NCI-H2107 (cell line): ENCODE measurements around the gene CARD6.
"Not testable (repeated sequence)": the region's sequence is repeated elsewhere in the genome, so short reads cannot be mapped to it uniquely, and the experiment has no call there.

Experiments used
- DNase-seq: peaks from one replicate; lab custom pipeline; 2025; lab: John Stamatoyannopoulos, UW

Gene CARD6

GRCh38 chr5:40875958-40876357, 34.8 kb downstream of the CARD6 start:
- DNase-seq, result no peak

DNA sequence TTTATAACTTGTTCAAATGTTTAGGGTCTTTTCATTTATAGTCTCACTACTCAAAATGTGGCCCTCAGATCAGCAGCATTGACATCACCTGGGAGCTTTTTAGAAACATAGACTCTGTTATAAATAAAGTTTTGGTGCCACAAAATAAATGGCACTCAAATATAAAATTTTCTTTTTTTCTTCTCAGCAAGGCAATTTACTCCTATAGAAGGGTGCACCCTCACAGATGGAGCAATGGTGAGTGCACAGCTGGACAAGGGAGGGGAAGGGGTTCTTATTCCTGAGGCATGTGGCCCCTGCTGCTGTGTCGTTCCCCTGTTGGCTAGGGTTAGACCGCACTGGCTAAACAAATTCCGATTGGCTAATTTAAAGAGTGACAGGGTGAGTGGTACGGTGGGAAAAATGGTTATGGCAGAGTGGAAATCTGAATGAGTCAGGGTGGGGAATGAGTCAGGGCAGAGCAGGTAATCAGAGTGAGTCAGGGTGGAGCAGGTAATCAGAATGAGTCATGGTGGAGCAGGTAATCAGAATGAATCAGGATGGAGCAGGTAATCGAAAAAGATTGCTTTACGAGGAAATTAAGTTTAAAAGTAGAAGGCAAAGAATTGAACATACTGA, 36.3 kb downstream of the CARD6 start:
- no peak for DNase-seq

DNA sequence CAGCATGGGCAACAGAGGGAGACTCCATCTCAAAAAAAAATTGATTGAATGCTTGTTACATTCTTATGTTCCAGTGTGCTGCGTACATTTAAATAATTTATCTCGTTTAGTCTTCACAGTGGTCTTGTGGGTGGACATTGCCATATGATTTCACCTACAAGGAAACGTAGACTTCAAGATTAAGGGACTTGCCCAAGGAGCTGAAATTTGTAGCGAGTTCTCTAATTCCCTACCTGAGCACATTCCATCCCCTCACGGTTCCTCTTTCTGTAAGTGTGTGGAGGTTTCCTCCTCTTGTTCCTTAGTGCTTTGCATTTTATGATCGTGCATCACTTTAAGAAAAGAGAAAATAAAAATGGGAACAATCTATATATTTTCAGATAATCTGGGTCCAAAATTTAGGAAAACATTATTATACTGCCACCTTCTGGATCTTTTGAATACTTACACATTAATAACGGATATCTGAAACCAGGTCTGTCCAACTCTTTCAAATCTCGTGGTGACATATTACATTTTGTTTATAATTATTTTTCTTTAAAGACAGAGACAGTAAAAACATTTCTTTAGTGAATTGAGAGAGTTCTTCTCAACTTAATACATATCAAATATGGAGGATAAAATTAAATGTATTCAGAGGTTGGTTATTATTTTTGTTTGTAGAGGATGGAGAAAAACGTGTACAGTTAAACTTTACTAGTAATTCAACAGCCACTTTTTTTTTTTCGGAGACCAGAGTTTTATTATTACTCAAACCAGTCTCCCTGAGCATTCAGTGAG, 38.2 kb downstream of the CARD6 start:
- peak; percentile 2 for DNase-seq

GRCh38 chr5:40882291-40882690, 41.1 kb downstream of the CARD6 start:
- no peak for DNase-seq

- DNase-seq, result not testable (repeated sequence)
These were observed 41.9 kb downstream of the CARD6 start for GRCh38 chr5:40883051-40883450.

DNA sequence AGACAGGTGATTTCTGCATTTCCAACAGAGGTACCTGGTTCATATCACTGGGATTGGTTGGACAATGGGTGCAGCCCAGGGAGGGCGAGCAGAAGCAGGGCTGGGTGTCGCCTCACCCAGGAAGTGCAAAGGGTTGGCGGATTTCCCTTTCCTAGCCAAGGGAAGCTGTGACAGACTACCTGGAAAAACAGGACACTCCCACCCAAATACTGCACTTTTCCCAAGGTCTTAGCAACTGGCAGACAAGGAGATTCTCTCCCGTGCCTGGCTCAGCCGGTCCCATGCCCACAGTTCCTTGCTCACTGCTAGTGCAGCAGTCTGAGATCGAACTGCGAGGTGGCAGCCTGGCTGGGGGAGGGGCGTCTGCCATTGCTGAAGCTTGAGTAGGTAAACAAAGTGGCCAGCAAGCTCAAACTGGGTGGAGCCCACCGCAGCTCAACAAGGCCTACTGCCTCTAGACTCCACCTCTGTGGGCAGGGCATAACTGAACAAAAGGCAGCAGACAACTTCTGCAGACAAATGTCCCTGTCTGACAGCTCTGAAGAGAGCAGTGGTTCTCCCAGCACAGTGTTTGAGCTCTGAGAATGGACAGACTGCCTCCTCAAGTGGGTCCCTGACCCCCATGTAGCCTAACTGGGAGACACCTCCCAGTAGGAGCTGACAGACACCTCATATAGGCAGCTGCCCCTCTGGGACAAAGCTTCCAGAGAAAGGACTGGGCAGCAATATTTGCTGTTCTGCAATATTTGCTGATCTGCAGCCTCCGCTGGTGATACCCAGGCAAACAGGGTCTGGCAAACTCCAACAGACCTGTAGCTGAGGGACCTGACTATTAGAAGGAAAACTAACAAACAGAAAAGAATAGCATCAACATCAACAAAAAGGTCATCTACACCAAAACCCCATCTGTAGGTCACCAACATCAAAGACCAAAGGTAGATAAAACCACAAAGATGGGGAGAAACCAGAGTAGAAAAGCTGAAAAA, 54.6 kb downstream of the CARD6 start:
- not testable (repeated sequence) for DNase-seq

DNA sequence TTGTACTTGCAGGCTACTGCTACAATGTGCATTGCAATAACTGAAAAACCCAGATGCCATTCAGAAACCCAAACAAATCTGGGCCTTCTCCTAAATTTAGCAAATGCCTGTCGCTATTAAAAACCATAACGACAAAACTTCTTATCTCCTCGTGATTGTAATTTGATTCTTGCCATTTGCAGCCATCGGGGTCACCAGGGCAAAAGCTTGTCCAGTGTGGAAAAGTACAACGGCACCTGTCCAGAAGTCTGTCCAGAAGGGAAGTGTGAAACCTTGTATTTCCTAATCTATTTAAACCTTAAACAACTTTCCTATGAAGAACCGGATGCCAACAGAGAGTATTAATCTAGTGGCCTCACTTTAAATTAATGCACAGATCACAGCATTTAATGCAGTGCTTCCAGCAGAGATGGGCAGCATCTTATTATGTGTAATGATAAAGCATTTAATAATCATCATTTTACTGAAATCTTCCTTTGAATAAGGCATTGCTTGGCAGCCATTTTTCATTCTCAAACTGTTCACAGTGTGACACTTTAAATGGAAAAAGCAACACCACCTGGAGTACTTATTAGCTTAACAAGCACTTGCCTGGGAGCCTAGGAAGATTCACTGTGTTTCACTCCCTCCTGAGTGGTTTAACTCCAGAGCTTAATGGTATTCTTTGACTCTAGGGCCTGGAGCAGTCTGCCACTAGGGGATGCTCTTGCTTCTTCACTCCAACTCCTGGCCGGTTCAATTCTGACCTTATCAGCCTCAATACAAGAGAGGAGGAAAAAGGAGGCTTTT, 63.2 kb downstream of the CARD6 start:
- no peak for DNase-seq

- DNase-seq, result no peak
These were observed 63.8 kb downstream of the CARD6 start for GRCh38 chr5:40904994-40905306.

- DNase-seq, result no peak
These were observed 65.2 kb downstream of the CARD6 start for GRCh38 chr5:40906351-40906751.

- no peak for DNase-seq
These were observed 68.1 kb downstream of the CARD6 start, which contains the start of gene C7 for GRCh38 chr5:40909264-40909663. C7 (plus strand) TSS chr5:40909497; CDS start chr5:40909611, 114 bp downstream.

- no peak for DNase-seq
These were observed 68.6 kb downstream of the CARD6 start for GRCh38 chr5:40909723-40910122.
